Activated CD8-positive, alpha-beta T cell treated with anti-CD3 and anti-CD28 coated beads, Interleukin-2, amount 10 ng/mL, durations not matched to agents 7 days and 5 days (primary cell): ENCODE measurements around the gene FXR1. TPM values are rescaled to one million over a fixed set of nuclear protein-coding genes. Genes with fewer than 3 reads are reported as not detected.

Source experiments
- ATAC-seq: fragments of 150-1000 bp; cut with Tn5 transposase; one replicate; pipeline ENCODE4 v1.10.0; 2021; ENCODE audit warnings: moderate library complexity
- CTCF ChIA-PET: fragments of 350-600 bp; sonication (Branson Sonifier 250); formaldehyde crosslinking; loops from one replicate; lab custom pipeline; 2021; ENCODE audit warnings: antibody characterized with exemption; lab: Charles Lee
- POLR2A ChIA-PET: fragments of 350-600 bp; sonication (Branson Sonifier 250); formaldehyde crosslinking; loops from one replicate; lab custom pipeline; 2021; ENCODE audit warnings: antibody characterized with exemption; lab: Charles Lee
- DNase-seq: peaks from one replicate; pipeline ENCODE4 v3.0.0-alpha.2; 2020
- H3K27ac Mint-ChIP-seq: one replicate; pipeline ENCODE4 v1.8.0; 2021; ENCODE audit warnings: mild to moderate bottlenecking, mixed read lengths
- H3K27me3 Mint-ChIP-seq: one replicate; pipeline ENCODE4 v1.8.0; 2021; ENCODE audit warnings: low read depth, mixed read lengths
- H3K36me3 Mint-ChIP-seq: one replicate; pipeline ENCODE4 v1.8.0; 2021; ENCODE audit warnings: low read depth, mixed read lengths
- H3K4me1 Mint-ChIP-seq: one replicate; pipeline ENCODE4 v1.8.0; 2021; ENCODE audit warnings: low read depth, mixed read lengths
- H3K4me3 Mint-ChIP-seq: one replicate; pipeline ENCODE4 v1.8.0; 2021; ENCODE audit warnings: mild to moderate bottlenecking, mixed read lengths
- H3K9me3 Mint-ChIP-seq: one replicate; pipeline ENCODE4 v1.8.0; 2022; ENCODE audit warnings: mixed read lengths; ENCODE audit not compliant: insufficient read depth
- total RNA-seq, 2 experiments: library from RNA; stranded (reverse); gene quantifications; one replicate each; pipeline ENCODE4 v1.2.3, GENCODE V29; 2021

FXR1 gene
- total RNA-seq, 2 experiments from 2014 or later = 120 to 134 TPM

- no peak for DNase-seq
- ChIA-PET POLR2A (no interaction called here), CTCF (no interaction called here)
- Mint-ChIP-seq H3K36me3 (peaks cover 58% of the 10 kb centered on the region), H3K27ac (no peak overlapping the region), H3K27me3 (no peaks in the 10 kb centered on the region), H3K9me3 (no peaks in the 10 kb centered on the region), H3K4me3 (no peak overlapping the region), H3K4me1 (no peaks in the 10 kb centered on the region)
- no peak for ATAC-seq
Observed at GRCh38 chr3:180947761-180948390, 35.4 kb downstream of the FXR1 start.

DNA sequence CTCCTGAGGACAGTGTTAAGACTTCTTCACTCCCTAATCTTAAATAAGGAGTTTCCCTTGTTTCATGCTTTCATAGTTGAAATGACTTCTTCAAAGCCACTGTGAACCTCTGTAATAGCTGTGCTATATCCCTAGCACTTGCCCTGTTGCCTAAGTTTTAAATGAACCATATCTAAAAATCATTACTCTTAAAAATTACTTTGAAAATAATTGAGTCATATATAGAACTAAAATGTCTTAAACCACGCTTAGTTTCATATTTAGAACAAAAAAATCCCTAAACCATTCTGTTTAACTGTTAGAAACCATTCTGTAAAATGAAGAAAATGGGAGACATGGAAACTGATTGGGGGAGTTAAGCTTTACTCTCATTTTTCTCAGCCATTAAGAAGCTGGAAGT, 47.2 kb downstream of the FXR1 start:
- Mint-ChIP-seq H3K36me3 (peaks cover 66% of the 10 kb centered on the region), H3K4me1 (peaks cover 7% of the 10 kb centered on the region), H3K4me3 (no peak overlapping the region), H3K27ac (no peak overlapping the region), H3K27me3 (no peaks in the 10 kb centered on the region), H3K9me3 (no peaks in the 10 kb centered on the region)
- no peak for ATAC-seq
- POLR2A ChIA-PET = no interaction called here
- no peak for DNase-seq
- CTCF ChIA-PET = no interaction called here

- no peak overlapping the region for H3K27ac Mint-ChIP-seq
- POLR2A ChIA-PET = no interaction called here
Observed at GRCh38 chr3:180961087-180961486, 48.6 kb downstream of the FXR1 start.

GRCh38 chr3:180961552-180961951, 49.1 kb downstream of the FXR1 start:
- Mint-ChIP-seq H3K36me3 (peaks cover 59% of the 10 kb centered on the region), H3K27me3 (no peaks in the 10 kb centered on the region), H3K9me3 (no peaks in the 10 kb centered on the region), H3K4me3 (no peak overlapping the region), H3K4me1 (peaks cover 5% of the 10 kb centered on the region), H3K27ac (no peak overlapping the region)
- ChIA-PET POLR2A (interaction anchor here (1.0 kb wide), 1 partner anchor 8 kb away, joined by 4 read pairs; no protein-coding TSS in a partner anchor), CTCF (interaction anchor here (1.2 to 1.7 kb wide), 3 partner anchors 9 to 66 kb away, joined by 3 to 5 read pairs (median 4); no protein-coding TSS in a partner anchor)
- ATAC-seq (no peak), DNase-seq (no peak)

More at GRCh38 chr3:180961087-180961486, 48.6 kb downstream of the FXR1 start:
- DNase-seq (no peak), ATAC-seq (no peak)
- CTCF ChIA-PET = interaction anchor here (1.2 to 1.7 kb wide), 3 partner anchors 9 to 66 kb away, joined by 3 to 5 read pairs (median 4); no protein-coding TSS in a partner anchor
- Mint-ChIP-seq H3K4me1 (peaks cover 5% of the 10 kb centered on the region), H3K36me3 (peaks cover 61% of the 10 kb centered on the region), H3K9me3 (no peaks in the 10 kb centered on the region), H3K4me3 (no peak overlapping the region), H3K27me3 (no peaks in the 10 kb centered on the region)

- H3K27ac Mint-ChIP-seq = no peak overlapping the region
- peaks cover 5% of the 10 kb centered on the region for H3K4me1 Mint-ChIP-seq
- DNase-seq (no peak), ATAC-seq (no peak)
- H3K4me3 Mint-ChIP-seq = no peak overlapping the region
- ChIA-PET POLR2A (interaction anchor here (1.0 kb wide), 1 partner anchor 9 kb away, joined by 4 read pairs; no protein-coding TSS in a partner anchor), CTCF (interaction anchor here (0.8 to 1.7 kb wide), 3 partner anchors 8 to 13 kb away, joined by 3 to 5 read pairs (median 4); no protein-coding TSS in a partner anchor)
- peaks cover 56% of the 10 kb centered on the region for H3K36me3 Mint-ChIP-seq
- H3K9me3 Mint-ChIP-seq = no peaks in the 10 kb centered on the region
- no peaks in the 10 kb centered on the region for H3K27me3 Mint-ChIP-seq
Observed at GRCh38 chr3:180962530-180962929, 50.1 kb downstream of the FXR1 start.

GRCh38 chr3:180970931-180971330, 58.5 kb downstream of the FXR1 start:
- ChIA-PET POLR2A (no interaction called here), CTCF (interaction anchor here (1.3 kb wide), 1 partner anchor 9 kb away, joined by 4 read pairs; no protein-coding TSS in a partner anchor)
- Mint-ChIP-seq H3K9me3 (no peaks in the 10 kb centered on the region), H3K4me3 (no peak overlapping the region), H3K27me3 (no peaks in the 10 kb centered on the region), H3K4me1 (peaks cover 3% of the 10 kb centered on the region), H3K36me3 (peaks cover 59% of the 10 kb centered on the region), H3K27ac (no peak overlapping the region)
- no peak for ATAC-seq
- DNase-seq = no peak

- Mint-ChIP-seq H3K36me3 (peaks cover 63% of the 10 kb centered on the region), H3K4me1 (peaks cover 3% of the 10 kb centered on the region), H3K27ac (no peak overlapping the region), H3K27me3 (no peaks in the 10 kb centered on the region), H3K4me3 (no peak overlapping the region), H3K9me3 (no peaks in the 10 kb centered on the region)
- DNase-seq (no peak), ATAC-seq (no peak)
- ChIA-PET POLR2A (no interaction called here), CTCF (no interaction called here)
Observed at GRCh38 chr3:180973543-180973942, 61.1 kb downstream of the FXR1 start.

GRCh38 chr3:180974286-180974685, 61.8 kb downstream of the FXR1 start:
- DNase-seq (no peak), ATAC-seq (no peak)
- H3K9me3 Mint-ChIP-seq = no peaks in the 10 kb centered on the region
- peaks cover 3% of the 10 kb centered on the region for H3K4me1 Mint-ChIP-seq
- H3K27ac Mint-ChIP-seq = no peak overlapping the region
- CTCF ChIA-PET = no interaction called here
- POLR2A ChIA-PET = no interaction called here
- H3K4me3 Mint-ChIP-seq = no peak overlapping the region
- no peaks in the 10 kb centered on the region for H3K27me3 Mint-ChIP-seq
- peaks cover 62% of the 10 kb centered on the region for H3K36me3 Mint-ChIP-seq

- H3K27me3 Mint-ChIP-seq = no peaks in the 10 kb centered on the region
- ChIA-PET POLR2A (no interaction called here), CTCF (interaction anchor here (0.9 kb wide), 1 partner anchor 66 kb away, joined by 3 read pairs; no protein-coding TSS in a partner anchor)
- H3K36me3 Mint-ChIP-seq = peaks cover 48% of the 10 kb centered on the region
- H3K4me3 Mint-ChIP-seq = no peak overlapping the region
- H3K4me1 Mint-ChIP-seq = peaks cover 3% of the 10 kb centered on the region
- ATAC-seq = no peak
- DNase-seq = no peak
- H3K27ac Mint-ChIP-seq = no peak overlapping the region
- H3K9me3 Mint-ChIP-seq = no peaks in the 10 kb centered on the region
Observed at GRCh38 chr3:180977498-180977897, 65.0 kb downstream of the FXR1 start.

DNA sequence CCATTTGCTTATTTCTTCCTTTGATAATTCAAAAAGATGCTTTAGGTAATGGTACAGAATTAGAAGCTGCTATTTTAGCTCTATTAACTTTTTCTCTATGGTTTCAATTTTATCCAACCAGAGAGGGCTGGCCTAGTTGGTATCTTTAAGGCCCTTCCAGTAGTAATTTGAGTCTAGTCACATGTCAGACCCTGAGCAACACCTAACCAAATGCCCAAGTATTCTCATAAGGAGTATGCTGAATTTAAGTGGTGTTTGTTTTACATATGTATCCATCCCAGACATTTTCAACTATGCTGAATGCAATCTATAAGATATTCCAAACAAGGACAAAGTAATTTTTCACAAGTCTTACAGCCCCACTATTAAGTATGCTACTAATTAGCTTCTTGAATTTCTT, 67.5 kb downstream of the FXR1 start:
- Mint-ChIP-seq H3K27ac (no peak overlapping the region), H3K4me3 (no peak overlapping the region), H3K36me3 (peaks cover 43% of the 10 kb centered on the region), H3K27me3 (no peaks in the 10 kb centered on the region), H3K4me1 (no peaks in the 10 kb centered on the region), H3K9me3 (no peaks in the 10 kb centered on the region)
- DNase-seq = no peak
- ATAC-seq = no peak
- ChIA-PET POLR2A (no interaction called here), CTCF (interaction anchor here (1.6 kb wide), 1 partner anchor 12 kb away, joined by 3 read pairs; no protein-coding TSS in a partner anchor)

DNA sequence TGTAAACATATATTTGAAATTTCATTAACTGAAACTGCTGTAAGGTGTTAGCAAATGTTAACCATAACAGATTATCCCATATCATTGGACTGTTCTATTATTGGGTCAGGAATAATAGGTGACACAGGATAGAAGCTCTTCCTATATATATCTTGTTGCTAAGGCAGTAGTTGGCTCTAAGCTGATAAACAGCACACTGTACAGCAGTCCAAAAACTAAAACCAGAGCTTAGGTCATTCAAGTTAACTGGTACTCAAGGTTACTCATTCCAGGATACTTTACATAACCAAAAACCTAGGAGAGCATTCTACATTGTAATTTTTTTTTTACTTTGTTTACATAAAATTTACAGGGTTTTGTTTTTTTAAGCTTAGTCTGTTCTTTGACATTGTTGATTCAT, 68.1 kb downstream of the FXR1 start:
- peaks cover 41% of the 10 kb centered on the region for H3K36me3 Mint-ChIP-seq
- no peaks in the 10 kb centered on the region for H3K9me3 Mint-ChIP-seq
- ChIA-PET CTCF (interaction anchor here (1.6 kb wide), 1 partner anchor 13 kb away, joined by 3 read pairs; no protein-coding TSS in a partner anchor), POLR2A (no interaction called here)
- no peaks in the 10 kb centered on the region for H3K4me1 Mint-ChIP-seq
- no peaks in the 10 kb centered on the region for H3K27me3 Mint-ChIP-seq
- no peak overlapping the region for H3K27ac Mint-ChIP-seq
- ATAC-seq = no peak
- DNase-seq = no peak
- no peak overlapping the region for H3K4me3 Mint-ChIP-seq

- no peak for DNase-seq
- POLR2A ChIA-PET = no interaction called here
- Mint-ChIP-seq H3K27ac (no peak overlapping the region), H3K4me3 (no peak overlapping the region), H3K9me3 (no peaks in the 10 kb centered on the region), H3K4me1 (peaks cover 3% of the 10 kb centered on the region), H3K36me3 (peaks cover 38% of the 10 kb centered on the region), H3K27me3 (no peaks in the 10 kb centered on the region)
- ATAC-seq = no peak
- CTCF ChIA-PET = no interaction called here
Observed at GRCh38 chr3:180981912-180982311, 69.4 kb downstream of the FXR1 start.
